NCI-H1092 (cell line): Measurements from ENCODE around the gene ERC2.

ENCODE experiments used
- DNase-seq: peaks from one replicate; lab custom pipeline; 2025; lab: John Stamatoyannopoulos, UW

The ERC2 gene

GRCh38 chr3:56424885-56425284 is 43.4 kb downstream of the ERC2 start:
- DNase-seq = no peak

GRCh38 chr3:56424336-56424735 is 43.9 kb downstream of the ERC2 start:
- no peak for DNase-seq

- no peak for DNase-seq
Measured at GRCh38 chr3:56423661-56424099, 44.6 kb downstream of the ERC2 start.

- DNase-seq = no peak
Measured at GRCh38 chr3:56422316-56422715, 46.0 kb downstream of the ERC2 start.

GRCh38 chr3:56421205-56421604 is 47.1 kb downstream of the ERC2 start:
- no peak for DNase-seq

GRCh38 chr3:56415652-56416051 is 52.6 kb downstream of the ERC2 start:
- no peak for DNase-seq

- DNase-seq = no peak
Measured at GRCh38 chr3:56413911-56414310, 54.4 kb downstream of the ERC2 start.

- no peak for DNase-seq
Measured at GRCh38 chr3:56411166-56411565, 57.1 kb downstream of the ERC2 start.

GRCh38 chr3:56410576-56410975 is 57.7 kb downstream of the ERC2 start:
- DNase-seq = no peak

GRCh38 chr3:56409790-56410189 is 58.5 kb downstream of the ERC2 start:
- no peak for DNase-seq

GRCh38 chr3:56408761-56409196 is 59.5 kb downstream of the ERC2 start:
- no peak for DNase-seq

- no peak for DNase-seq
Measured at GRCh38 chr3:56406826-56407515, 61.3 kb downstream of the ERC2 start.

GRCh38 chr3:56404884-56405283 is 63.4 kb downstream of the ERC2 start:
- DNase-seq = no peak

- DNase-seq = no peak
Measured at GRCh38 chr3:56398659-56399058, 69.6 kb downstream of the ERC2 start.

- DNase-seq = no peak
Measured at GRCh38 chr3:56397798-56398197, 70.5 kb downstream of the ERC2 start.

GRCh38 chr3:56389183-56389830 is 79.0 kb downstream of the ERC2 start:
- no peak for DNase-seq

- no peak for DNase-seq
Measured at GRCh38 chr3:56383092-56383491, 85.2 kb downstream of the ERC2 start.

- no peak for DNase-seq
Measured at GRCh38 chr3:56379723-56380287, 88.5 kb downstream of the ERC2 start.

- no peak for DNase-seq
Measured at GRCh38 chr3:56375654-56376053, 92.6 kb downstream of the ERC2 start.

- no peak for DNase-seq
Measured at GRCh38 chr3:56373386-56373785, 94.9 kb downstream of the ERC2 start.

GRCh38 chr3:56370991-56371775 is 97.1 kb downstream of the ERC2 start:
- no peak for DNase-seq

GRCh38 chr3:56369914-56370313 is 98.4 kb downstream of the ERC2 start:
- DNase-seq = no peak

GRCh38 chr3:56368846-56369245 is 99.4 kb downstream of the ERC2 start:
- DNase-seq = no peak
